GM12892 (cell line): ENCODE data around the gene EPN2.

Experiments
- POLR2A ChIP-seq: IDR thresholded peaks from 2 replicates; pipeline ENCODE4 v1.6.1; 2011; ENCODE audit warnings: low read depth, low read length, control low read depth
- POLR2AphosphoS5 ChIP-seq: IDR thresholded peaks from 2 replicates; pipeline ENCODE4 v1.6.1; 2011; ENCODE audit warnings: low read depth, low read length, control low read depth

- TF ChIP-seq POLR2A (no peak), POLR2AphosphoS5 (no peak)
These were observed 31.4 kb downstream of the EPN2 start for GRCh38 chr17:19268611-19269010.
